Measurements from ENCODE around the gene CSF1R. TPM values are rescaled to one million over a fixed set of nuclear protein-coding genes. Genes with fewer than 3 reads are reported as not detected.
"Not testable (repeated sequence)": the region's sequence is repeated elsewhere in the genome, so short reads cannot be mapped to it uniquely, and the experiment has no call there.

The CSF1R gene
- total RNA-seq, 1 experiment from 2014 or later: 0.02 TPM

DNA sequence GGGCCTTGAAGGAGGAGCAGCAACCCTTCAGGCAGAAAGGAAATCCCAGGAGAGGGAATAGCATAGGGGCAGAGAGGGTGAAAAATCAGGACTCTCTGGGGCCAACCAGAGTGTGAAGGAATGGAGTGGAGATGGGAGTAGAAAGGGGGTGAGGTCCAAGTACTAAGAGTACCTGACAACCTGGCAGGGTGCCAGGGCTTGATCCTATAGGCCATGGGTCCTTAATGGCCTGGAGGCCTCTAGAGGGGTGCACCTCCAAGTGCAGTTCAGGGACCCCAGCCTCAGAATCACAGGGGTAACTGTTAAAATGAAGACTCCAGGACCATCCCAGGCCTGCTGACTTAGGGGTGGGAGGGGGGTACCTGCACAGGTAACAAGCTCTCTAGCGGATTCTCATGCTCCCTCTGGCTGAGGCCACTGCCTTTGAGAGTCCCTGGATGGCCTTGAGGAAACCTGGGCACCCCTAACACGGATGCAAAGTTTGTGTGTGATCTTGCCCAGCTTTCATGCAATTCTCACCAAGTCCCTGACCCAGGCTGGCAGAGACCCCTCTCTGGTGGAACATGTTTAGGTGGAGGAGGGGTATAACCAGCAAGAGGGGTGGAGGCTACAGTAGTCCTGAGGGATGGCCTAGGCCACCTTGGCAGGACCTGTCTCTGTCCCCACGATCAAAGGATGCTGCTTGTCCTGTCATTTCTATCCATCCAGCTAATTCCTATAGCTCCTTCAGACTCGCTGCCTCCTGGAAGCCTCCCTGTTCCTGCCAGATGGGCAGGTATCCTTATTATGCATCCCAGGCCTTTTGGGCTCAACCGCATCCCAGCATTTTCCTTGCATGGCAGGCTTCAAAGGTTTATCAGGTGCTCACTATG, 17.6 kb upstream of the CSF1R start:
- no peak for DNase-seq (ENCODE audit: low spot score)

DNA sequence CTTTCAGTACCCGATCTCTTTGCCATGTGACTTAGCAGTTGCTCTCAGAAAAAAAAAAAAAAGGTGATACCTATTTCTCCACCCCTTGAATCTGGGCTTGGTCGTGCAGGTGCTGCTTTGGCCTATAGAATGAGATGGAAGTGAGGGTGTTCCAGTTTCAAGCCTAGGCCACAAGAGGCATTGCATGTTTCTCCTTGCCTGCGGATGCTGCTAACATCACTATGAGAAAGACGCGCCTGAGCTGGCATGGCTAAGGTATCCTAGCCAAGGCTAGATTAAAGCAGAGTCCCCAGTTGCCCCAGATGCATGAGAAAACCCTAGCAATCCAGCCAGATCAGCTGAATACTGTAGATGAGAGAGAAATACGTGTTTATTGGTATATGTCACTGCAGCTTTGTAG, 14.7 kb upstream of the CSF1R start:
- no peak for DNase-seq (ENCODE audit: low spot score)

DNA sequence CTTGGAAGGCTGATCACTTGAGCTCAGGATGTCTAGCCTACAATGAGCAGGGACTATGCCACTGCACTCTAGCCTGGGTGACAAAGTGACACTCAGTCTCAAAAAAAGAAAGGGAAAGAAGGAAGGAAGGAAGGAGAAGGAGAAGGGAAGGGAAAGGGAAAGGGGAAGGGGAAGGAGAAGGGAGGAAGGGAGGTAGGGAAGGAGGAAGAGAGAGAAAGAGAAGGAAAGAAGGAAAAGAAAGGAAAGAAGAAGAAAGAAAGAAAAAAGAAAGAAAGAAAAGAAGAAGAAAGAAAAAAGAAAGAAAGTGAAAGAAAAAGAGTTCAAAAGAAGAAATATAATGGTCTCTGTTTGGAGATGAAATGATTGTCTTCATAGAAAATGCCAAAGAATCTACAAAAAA, 10.8 kb upstream of the CSF1R start:
- no peak for DNase-seq (ENCODE audit: low spot score)

DNA sequence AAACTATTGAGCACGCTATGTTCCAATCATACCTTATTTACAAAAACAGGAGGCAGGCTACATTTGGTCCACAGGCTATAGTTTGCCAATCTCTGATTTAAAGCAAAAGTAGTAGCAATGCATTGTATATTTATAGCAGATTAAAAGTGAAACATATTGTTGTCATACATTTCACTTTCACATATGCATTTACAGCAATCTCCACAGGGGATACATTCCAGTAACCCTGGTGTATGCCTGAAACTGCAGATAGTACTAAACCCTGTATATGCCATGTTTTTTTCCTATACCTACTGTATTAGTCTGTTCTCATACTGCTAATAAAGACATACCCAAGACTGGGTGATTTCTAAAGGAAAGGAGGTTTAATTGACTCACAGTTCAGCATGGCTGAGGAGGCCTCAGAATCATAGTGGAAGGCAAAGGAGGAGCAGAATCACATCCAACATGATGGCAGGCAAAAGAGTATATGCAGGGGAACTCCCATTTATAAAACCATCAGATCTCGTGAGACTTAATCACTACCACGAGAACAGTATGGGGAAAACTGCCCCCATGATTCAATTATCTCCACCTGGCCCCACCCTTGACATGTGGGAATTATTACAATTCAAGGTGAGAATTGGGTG, 5.9 kb upstream of the CSF1R start:
- no peak for DNase-seq (ENCODE audit: low spot score)

DNA sequence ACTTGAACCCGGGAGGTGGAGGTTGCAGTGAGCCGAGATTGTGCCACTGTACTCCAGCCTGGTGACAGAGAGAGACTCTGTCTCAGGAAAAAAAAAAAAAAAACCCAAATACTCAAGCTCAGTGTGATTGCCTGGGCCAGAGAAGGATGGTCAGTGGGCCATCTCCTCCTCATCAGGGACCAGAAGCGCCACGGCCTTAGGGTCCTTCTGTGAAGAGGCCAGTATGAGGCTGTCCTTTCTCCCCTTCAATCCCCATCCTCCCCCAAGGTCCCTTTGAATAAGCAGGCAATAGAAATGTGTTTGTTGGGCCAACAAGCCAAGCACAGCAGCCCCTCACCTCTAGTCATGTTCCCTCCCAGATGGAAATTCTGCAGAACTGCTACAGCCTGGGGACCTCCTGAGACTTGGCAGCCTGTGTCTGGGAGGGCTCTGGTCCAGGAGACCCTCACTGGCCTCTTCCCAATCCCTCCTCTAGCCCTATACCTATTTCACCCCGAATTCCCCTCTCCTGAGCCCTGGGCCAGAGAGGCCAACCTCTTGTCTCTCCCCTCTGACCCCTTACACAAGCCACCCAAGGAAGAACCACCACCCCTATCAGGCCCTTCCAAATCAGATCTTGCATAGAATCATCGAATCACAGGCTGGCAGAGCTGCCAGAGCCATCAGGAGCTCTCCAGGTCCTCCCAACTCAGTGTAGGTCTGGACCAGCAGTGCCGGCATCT, 1.0 kb downstream of the CSF1R start:
- no peak for DNase-seq (ENCODE audit: low spot score)

DNA sequence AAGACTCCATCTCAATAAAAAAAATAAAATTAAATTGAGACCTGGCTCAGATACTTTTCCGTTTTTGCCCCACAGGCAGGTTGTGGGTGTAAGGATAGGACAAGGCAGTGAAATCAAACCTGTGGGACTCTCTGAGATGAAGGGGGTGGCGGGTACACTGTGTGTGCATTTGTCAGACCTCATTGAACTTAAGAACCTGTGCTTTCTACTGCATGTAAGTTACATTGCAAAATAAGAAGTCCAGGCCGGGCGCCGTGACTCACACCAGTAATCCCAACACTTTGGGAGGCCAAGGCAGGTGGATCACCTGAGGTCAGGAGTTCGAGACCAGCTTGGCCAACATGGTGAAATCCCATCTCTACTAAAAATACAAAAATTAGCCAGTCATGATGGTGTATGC, 1.6 kb downstream of the CSF1R start:
- not testable (repeated sequence) for DNase-seq (ENCODE audit: low spot score)

DNA sequence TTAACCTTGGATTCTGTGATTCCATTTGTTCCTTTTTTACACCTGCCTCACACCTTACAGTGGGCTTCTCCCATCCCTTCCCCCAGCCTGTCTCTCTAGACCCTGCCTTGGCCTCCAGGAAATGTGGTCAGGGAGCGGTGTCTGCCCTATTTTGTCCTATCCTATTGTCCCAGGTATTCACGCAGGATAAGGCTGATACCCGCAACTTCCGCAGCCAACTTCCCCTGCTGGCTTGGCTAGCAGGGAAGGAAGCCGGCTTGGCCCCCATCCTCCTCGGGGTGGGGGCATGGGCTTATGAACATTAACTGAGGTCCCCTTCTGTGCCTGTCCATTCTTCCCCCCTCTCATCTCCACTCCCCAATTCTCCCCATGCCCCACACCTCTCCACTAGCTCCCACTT, 3.5 kb downstream of the CSF1R start:
- DNase-seq (ENCODE audit: low spot score): no peak

DNA sequence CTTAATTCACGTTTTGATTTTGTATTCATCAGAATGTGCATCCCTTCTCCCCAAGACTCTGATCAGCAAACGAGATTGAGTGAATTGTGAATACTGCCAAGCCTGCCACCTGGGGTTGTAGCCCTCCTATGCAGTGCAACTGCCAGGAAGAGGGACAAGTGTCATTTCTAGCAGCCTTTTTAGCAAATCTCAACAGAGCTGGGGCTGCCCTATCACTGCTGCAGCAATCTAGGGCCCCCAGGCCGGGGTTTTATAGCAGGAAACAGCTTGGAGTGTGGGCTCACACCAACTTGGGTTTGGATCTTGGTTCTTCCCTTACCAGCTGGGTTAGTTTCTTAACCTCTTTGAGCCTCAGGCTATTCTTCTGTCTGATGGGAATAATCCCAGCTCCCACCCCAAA, 4.0 kb downstream of the CSF1R start:
- no peak for DNase-seq (ENCODE audit: low spot score)

DNA sequence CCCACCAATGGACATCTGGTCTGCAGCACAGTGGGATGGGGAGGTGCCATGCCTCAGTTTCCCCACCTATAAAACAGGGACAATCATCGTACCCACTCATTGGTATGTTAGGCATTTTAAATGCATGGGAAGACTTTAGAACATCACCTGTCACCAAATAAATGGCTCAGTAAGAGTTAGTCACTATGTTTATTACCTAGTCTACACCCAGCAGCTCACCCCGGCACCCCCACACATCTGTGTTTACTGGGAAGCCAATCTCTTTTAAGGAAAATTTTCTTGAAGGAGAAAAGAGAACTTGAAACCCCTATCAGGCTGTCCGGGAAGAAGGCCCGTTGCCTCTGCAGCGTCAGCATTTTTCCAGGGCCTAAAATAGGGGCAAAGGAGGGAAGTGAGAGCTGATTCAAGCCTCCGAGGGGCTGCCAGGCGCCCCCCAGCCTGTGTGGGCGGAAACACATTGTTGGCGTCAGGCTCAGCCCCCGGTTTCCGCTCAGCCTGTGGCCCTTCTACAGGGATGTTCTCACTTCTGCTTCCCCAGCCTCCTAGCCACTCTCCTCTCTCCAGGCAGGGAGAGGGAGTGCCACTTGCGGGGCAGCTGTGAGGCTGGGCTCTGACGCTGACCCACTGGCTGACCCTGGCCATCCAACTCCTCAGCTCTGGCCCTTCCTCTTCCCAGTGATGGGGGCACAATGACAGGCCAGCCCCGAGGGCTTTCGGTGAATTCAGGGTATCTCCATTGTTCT, 4.6 kb downstream of the CSF1R start:
- no peak for DNase-seq (ENCODE audit: low spot score)

DNA sequence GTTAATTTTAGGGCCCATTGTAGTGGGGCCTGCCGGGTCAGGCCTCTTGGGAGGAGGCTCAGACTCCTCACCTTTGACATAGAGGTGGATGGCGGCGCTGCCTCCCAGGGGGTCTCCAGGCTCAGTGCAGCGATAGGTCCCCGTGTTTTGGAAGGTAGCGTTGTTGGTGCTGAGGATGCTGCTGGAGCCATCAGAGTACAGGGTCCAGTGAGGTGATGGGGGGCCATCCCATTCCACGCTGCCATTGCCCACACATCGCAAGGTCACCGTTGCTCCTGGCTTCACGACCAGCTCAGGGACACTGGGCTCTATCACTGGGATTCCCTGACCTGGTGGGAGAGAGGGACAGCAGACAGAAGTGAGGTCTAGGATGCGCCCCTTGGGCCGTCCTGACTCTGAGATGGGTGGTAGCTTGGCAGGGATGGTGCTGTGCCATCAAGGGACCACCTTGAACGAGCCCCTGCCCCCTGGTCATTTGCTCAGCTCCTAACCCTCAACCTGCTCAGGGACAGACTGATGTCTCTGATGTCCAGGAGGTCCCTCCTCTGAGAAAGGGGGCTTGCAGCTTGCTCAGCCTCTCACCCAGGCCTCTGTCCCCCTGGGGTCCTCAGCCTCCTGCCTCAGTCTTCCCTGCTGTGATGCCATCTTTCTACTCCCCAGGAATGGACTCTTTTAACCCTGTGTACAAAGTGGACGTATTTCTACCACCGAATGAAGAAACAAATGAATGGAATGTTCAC, 5.5 kb downstream of the CSF1R start:
- DNase-seq (ENCODE audit: low spot score): no peak

DNA sequence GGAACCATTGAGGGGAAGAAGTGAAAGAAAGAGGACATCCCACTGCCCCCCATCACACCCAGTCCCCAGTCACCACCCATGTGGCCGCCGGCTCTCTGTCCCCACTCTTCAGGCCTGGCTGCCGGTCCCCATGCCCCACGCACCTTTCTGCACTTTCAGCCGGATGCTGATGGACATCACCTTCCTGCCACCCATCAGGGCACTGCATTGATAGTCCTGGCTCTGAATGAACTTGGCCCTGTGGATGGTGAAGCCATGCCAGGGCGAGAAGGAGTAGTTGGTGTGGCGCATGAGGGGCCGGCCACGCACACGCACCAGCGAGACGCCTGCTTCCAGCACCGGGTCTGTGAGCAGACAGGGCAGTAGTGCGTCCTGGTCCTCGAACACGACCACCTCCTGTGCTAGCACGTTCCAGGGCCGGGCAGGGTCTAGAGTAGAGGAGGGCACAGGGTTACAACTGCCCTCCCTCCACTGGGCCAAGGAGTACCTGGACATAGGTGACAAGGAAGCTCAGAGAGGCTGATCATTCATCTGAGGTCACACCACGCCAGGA, 6.4 kb downstream of the CSF1R start:
- no peak for DNase-seq (ENCODE audit: low spot score)

DNA sequence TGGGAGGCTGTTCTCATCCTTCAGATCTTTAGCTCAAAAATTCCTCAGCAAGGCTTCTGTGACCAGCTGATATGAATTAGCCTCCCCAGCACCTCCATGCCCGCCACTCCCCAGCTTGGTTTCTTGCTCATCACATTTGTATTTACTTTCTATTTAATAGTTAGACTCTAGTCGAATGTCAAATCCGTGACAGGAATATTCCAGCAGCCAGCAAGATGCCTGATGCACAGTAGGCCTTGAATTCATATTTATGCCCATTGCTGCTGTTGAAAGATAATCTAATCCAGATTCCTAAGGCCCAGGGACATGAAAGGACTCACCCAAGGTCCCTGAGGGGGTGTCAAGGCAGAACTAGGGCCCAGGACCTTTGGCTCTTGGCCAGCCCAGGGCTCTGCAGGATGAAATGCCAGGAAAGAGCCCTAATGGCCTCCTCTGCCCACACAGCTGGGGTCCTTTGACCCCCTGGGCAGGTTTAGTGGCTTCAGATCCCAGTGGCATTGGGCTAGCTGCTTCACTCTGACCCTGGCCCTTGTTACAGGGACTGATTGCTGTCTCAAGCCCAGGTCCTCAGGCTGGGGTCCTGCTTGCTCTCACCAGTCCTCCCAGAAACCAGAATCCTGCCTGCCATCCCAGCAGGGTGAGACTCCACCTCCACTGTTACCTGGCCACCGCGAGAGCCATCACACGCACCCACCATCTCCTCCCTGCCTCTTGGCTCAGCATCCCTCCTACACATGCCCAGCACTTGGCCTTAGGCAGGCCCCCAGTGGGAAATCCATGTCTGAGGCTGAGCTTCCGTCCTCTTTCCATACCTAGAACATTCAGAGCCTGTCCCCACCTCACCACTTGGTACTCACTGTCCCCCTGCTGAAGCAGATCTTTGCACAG, 7.3 kb downstream of the CSF1R start:
- DNase-seq (ENCODE audit: low spot score): no peak

DNA sequence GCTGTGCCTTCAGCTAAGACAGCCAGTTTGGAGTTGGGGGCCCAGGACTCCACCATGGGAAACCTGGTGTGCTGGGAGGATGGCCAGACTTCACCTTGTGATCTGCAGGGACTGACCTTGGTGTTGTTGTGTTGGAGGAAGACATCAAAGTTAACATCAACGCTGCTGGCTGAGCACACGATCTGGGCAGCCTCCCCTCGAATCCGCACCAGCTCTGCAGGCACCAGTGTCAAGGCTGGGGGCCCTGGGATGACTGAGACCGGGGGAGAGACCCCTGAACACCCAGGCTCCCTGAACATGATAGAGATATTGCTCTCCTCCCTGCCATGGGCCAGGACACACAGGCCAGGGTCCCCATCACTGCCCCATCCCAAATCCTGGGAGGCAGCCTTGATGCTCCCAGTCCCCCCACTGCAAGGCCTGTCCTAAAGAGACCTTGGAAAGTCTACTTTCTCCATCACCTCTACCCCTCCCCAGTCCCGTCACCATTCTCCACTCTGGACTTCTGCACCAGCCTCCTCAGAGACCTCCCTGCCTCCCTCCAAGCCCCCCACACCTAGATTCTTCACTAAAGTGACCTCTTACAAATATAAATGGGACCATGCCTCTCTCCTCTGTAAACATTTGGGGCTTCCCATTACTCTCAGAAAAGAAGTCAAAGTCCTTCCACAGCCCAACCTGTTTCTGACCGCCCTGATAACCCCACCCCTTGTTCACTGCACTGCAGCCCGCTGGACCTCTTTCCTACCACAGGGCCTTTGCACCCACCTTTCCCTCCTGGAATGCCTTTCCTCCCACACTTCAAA, 8.2 kb downstream of the CSF1R start:
- no peak for DNase-seq (ENCODE audit: low spot score)

DNA sequence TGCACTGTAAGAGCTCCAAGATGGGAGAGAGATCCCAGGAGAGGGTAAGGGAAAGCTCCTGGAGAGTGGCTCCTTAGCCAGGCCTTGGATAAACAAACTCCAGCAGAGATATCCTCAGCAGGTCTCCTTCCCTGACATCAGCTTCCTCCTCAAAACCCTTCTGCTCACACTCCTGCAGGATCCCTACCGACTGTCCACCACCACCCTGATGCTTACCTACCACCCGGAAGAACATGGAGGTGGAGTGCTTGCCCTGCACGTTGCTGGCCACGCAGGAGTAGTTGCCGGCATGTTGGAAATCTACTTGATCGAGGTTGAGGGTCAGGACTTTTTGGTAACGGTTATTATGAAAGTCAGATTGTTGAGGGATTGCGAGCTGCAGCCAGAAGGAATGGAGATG, 9.3 kb downstream of the CSF1R start:
- no peak for DNase-seq (ENCODE audit: low spot score)

DNA sequence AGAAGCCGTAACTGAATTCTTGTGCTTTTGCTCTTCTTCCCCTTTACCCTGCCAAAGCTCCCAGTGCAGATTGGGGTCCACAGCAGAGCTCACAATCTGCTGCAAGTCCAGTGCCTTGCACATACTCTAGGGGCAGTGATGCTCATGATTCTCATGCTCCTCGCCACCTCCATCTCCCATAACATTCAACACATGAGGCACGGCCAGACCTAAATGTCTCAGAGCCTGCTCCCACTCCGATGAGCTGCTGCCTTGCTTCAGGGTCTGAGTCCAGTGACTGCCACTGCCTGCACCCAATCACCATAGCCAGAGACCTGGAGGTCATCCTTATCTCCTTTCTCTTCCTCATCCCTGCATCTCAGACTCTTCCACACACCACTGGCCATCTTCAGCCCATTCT, 10.5 kb downstream of the CSF1R start:
- no peak for DNase-seq (ENCODE audit: low spot score)

DNA sequence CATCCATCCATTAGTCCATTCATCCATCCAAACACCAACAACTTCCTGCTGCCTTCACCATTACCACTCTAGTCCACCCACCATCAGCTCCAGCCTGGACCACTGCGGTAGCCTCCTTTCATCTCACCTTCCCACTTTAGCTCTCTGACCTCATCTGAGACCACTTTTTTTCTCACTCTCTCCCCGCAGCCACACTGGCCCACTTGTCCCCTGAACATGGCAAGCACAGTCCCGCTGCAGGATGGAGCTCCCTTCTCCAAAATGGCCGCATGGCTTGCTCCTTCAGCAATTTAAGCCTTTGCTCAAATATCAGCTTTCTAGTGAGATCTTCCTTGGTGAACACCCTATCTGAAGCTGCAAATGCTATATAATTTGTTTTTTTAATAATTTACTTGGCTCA, 11.1 kb downstream of the CSF1R start:
- no peak for DNase-seq (ENCODE audit: low spot score)

DNA sequence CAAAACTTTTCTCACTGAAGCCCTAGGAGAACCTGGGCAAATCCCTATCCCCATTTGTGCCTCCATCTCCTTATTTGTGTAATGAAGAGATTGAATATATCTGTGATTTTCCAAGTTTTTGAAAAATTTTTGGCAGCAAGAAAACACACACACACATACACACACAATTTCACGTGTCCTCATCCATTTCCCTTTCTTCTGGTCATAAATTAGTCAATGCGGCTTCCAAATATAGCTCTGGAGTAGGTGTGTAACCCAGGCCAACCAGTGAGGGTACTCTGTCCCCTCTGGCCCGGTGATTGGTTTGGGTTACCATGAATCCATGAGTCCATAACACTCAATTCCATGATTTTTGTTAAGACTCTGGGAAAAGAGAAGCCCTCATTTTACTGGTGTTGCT, 12.7 kb downstream of the CSF1R start:
- DNase-seq (ENCODE audit: low spot score): no peak

DNA sequence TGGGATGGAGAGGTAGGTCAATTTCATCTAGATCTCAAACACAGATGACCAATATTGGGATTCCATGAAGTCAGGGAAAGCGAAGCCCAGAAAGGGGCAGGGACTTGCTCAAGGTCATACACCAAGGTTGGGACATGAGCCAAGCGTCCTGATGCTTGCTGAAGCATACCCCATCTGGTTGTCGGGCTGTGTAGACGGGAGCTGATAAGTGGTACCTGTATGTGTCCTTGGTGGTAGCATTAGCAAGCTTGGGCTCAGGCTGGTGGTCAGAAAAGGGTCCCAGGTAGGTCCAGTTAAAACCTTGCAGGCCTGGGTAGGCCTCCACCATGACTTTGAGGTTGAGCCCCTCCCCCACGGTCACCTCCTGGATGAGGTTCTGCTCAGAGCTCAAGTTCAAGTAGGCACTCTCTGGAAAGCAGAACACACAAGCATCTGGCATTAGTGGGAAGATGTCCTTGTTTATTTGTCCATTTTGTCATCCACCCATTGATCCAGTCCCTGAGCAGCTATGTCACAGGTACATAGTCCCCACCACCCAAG, 13.2 kb downstream of the CSF1R start:
- no peak for DNase-seq (ENCODE audit: low spot score)

DNA sequence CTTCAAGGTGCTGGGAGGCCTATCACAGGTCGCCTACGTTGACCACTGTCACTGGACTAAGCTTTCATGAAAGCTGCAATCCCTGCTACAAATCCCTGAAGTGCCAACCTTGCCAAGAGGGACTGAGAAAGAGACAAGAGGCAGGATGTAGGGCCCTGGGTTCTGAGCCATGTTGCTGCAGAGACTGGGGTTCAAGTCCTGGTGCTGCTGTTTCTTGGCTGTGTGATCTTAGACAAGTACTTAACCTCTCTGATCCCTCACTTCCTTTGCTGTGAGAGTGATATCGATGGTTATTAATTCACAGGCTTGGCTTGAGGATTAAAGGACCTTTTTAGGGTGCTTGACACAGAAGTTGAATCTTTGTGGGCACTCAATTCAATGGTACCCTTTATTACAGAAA, 15.5 kb downstream of the CSF1R start:
- DNase-seq (ENCODE audit: low spot score): no peak

All from H4 (cell line).